HEK293 (cell line): Measurements from ENCODE around the gene FXYD5.

Source experiments
- CTCF ChIA-PET: fragments of 350-600 bp; formaldehyde crosslinking; extraction: SDS; loops from one replicate; lab custom pipeline; 2021; ENCODE audit warnings: antibody characterized with exemption; lab: Yijun Ruan, JAX
- POLR2A ChIA-PET: fragments of 300-600 bp; formaldehyde crosslinking; extraction: SDS; loops from one replicate; lab custom pipeline; 2020; ENCODE audit warnings: antibody characterized with exemption, inconsistent platforms; lab: Yijun Ruan, JAX
- H3K27ac ChIP-seq: fragments of 200-500 bp; sonication (Bioruptor generic); 2 replicates; pipeline ENCODE4 v1.5.1; 2014; ENCODE audit warnings: low read depth, low read length, control low read depth, inconsistent platforms; ENCODE audit errors: extremely low read depth
- H3K36me3 ChIP-seq, 2 experiments: fragments of 200-500 bp in 1 of 2; sonication (Bioruptor generic) in 1 of 2; 1 replicate in 1 of 2; 2 replicates in 1 of 2; pipeline ENCODE4 v1.5.1; 2014 to 2017; ENCODE audit warnings: inconsistent platforms in 2 of 2, low read length in 2 of 2; ENCODE audit not compliant: control insufficient read depth in 2 of 2, insufficient read depth in 1 of 2
- H3K4me1 ChIP-seq: fragments of 200-500 bp; sonication (Bioruptor generic); 2 replicates; pipeline ENCODE4 v1.5.1; 2014; ENCODE audit warnings: mild to moderate bottlenecking, low read length, inconsistent platforms; ENCODE audit not compliant: control insufficient read depth, insufficient read depth
- H3K4me3 ChIP-seq: 2 replicates; pipeline ENCODE4 v1.5.1; 2011; ENCODE audit warnings: low read depth, mild to moderate bottlenecking, control low read depth, low read length, moderate library complexity
- H3K9me3 ChIP-seq: fragments of 200-500 bp; sonication (Bioruptor generic); 2 replicates; pipeline ENCODE4 v1.5.1; 2014; ENCODE audit warnings: low read depth, low read length, inconsistent platforms; ENCODE audit not compliant: control insufficient read depth, insufficient read depth
- BCL11B ChIP-seq: fragments of 450-650 bp; formaldehyde crosslinking; IDR thresholded peaks from 2 replicates; pipeline ENCODE4 v1.5.1; 2016; ENCODE audit warnings: low read depth, missing biosample characterization, missing genetic modification characterization
- GFI1B ChIP-seq: fragments of 450-650 bp; formaldehyde crosslinking; IDR thresholded peaks from 2 replicates; pipeline ENCODE4 v1.5.1; 2016; ENCODE audit warnings: missing biosample characterization, missing genetic modification characterization
- KLF9 ChIP-seq: fragments of 450-650 bp; formaldehyde crosslinking; IDR thresholded peaks from 2 replicates; pipeline ENCODE4 v1.5.1; 2016; ENCODE audit warnings: missing biosample characterization, missing genetic modification characterization, low read depth
- SCRT2 ChIP-seq: fragments of 450-650 bp; formaldehyde crosslinking; IDR thresholded peaks from 2 replicates; pipeline ENCODE4 v1.5.1; 2016; ENCODE audit warnings: missing biosample characterization, missing genetic modification characterization
- SP2 ChIP-seq: fragments of 450-650 bp; formaldehyde crosslinking; IDR thresholded peaks from 2 replicates; pipeline ENCODE4 v1.5.1; 2016; ENCODE audit warnings: missing biosample characterization, missing genetic modification characterization
- ZNF221 ChIP-seq: fragments of 450-650 bp; formaldehyde crosslinking; IDR thresholded peaks from 2 replicates; pipeline ENCODE4 v1.5.1; 2017; ENCODE audit warnings: missing biosample characterization, missing genetic modification characterization, borderline replicate concordance
- ZNF37A ChIP-seq: fragments of 450-650 bp; IDR thresholded peaks from 2 replicates; pipeline ENCODE4 v1.5.1; 2018; ENCODE audit warnings: missing biosample characterization, missing genetic modification characterization
- ZNF433 ChIP-seq: fragments of 450-650 bp; formaldehyde crosslinking; IDR thresholded peaks from 2 replicates; pipeline ENCODE4 v1.5.1; 2016; ENCODE audit warnings: missing biosample characterization, missing genetic modification characterization, low read depth
- ZNF561 ChIP-seq: fragments of 450-650 bp; IDR thresholded peaks from 2 replicates; pipeline ENCODE4 v1.5.1; 2018; ENCODE audit warnings: missing biosample characterization, missing genetic modification characterization, borderline replicate concordance
- ZNF610 ChIP-seq: fragments of 450-650 bp; formaldehyde crosslinking; IDR thresholded peaks from 2 replicates; pipeline ENCODE4 v1.5.1; 2016; ENCODE audit warnings: missing biosample characterization, missing genetic modification characterization, borderline replicate concordance
- ZNF747 ChIP-seq: fragments of 450-650 bp; formaldehyde crosslinking; IDR thresholded peaks from 2 replicates; pipeline ENCODE4 v1.5.1; 2016; ENCODE audit warnings: missing biosample characterization, missing genetic modification characterization
- ZNF777 ChIP-seq: fragments of 450-650 bp; formaldehyde crosslinking; IDR thresholded peaks from 2 replicates; pipeline ENCODE4 v1.5.1; 2017; ENCODE audit warnings: missing biosample characterization, missing genetic modification characterization, borderline replicate concordance
- TF ChIP-seq, protein P1 (sequence below): fragments of 450-650 bp; formaldehyde crosslinking; IDR thresholded peaks from 2 replicates; pipeline ENCODE4 v1.5.1; 2016; ENCODE audit warnings: missing biosample characterization, missing genetic modification characterization, borderline replicate concordance
- TF ChIP-seq, protein P2 (sequence below): fragments of 450-650 bp; formaldehyde crosslinking; IDR thresholded peaks from 2 replicates; pipeline ENCODE4 v1.5.1; 2016; ENCODE audit warnings: missing biosample characterization, missing genetic modification characterization
- TF ChIP-seq, protein P3 (sequence below): fragments of 450-650 bp; formaldehyde crosslinking; IDR thresholded peaks from 2 replicates; pipeline ENCODE4 v1.5.1; 2016; ENCODE audit warnings: missing biosample characterization, missing genetic modification characterization

The FXYD5 gene

DNA sequence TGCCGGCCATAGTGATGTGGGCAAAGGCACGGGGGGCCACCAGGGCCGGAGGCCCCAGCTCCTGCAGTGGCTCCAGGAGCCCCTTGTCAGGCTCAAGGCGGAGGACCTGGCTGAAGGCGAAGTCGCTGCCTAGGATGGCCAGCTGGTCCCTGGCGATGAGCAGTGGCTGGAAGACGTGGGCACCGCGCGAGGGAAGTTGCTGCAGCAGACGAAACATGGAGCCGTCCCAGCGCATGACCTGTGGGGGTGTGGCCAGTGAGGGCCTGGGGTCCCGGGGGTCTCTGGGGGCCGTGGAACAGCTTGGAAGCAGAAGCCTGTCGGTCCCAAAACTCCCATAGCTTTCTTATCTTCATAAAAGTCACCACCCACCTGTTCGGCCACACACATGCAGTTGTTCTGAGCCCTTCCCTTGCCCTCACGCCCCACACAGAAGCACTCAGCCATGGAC, 29.2 kb upstream of the FXYD5 start:
- CTCF ChIA-PET = interaction anchor here (1.0 to 4.8 kb wide), 7 partner anchors 10 to 81 kb away, joined by 4 to 67 read pairs (median 6); partner anchors contain the start of genes FXYD3, FXYD7 and LGI4
- no peaks in the 10 kb centered on the region for H3K9me3 ChIP-seq
- H3K27ac ChIP-seq = peak overlapping the region; percentile 7; the same call in 1 of the 2 replicates
- TF ChIP-seq KLF9 (tag by site-specific recombination) (no peak), ZNF221 (tag by site-specific recombination) (no peak), ZNF37A (tag by site-specific recombination) (no peak), ZNF561 (tag by site-specific recombination) (no peak), ZNF777 (no peak), ZNF610 (no peak), SCRT2 (tag by site-specific recombination) (0 out of 2 replicates have a peak, but pooled peaks have one; percentile 30), GFI1B (tag by site-specific recombination) (no peak), ZNF433 (tag by site-specific recombination) (0 out of 2 replicates have a peak, but pooled peaks have one; percentile 18)
- TF ChIP-seq, protein P1, sequence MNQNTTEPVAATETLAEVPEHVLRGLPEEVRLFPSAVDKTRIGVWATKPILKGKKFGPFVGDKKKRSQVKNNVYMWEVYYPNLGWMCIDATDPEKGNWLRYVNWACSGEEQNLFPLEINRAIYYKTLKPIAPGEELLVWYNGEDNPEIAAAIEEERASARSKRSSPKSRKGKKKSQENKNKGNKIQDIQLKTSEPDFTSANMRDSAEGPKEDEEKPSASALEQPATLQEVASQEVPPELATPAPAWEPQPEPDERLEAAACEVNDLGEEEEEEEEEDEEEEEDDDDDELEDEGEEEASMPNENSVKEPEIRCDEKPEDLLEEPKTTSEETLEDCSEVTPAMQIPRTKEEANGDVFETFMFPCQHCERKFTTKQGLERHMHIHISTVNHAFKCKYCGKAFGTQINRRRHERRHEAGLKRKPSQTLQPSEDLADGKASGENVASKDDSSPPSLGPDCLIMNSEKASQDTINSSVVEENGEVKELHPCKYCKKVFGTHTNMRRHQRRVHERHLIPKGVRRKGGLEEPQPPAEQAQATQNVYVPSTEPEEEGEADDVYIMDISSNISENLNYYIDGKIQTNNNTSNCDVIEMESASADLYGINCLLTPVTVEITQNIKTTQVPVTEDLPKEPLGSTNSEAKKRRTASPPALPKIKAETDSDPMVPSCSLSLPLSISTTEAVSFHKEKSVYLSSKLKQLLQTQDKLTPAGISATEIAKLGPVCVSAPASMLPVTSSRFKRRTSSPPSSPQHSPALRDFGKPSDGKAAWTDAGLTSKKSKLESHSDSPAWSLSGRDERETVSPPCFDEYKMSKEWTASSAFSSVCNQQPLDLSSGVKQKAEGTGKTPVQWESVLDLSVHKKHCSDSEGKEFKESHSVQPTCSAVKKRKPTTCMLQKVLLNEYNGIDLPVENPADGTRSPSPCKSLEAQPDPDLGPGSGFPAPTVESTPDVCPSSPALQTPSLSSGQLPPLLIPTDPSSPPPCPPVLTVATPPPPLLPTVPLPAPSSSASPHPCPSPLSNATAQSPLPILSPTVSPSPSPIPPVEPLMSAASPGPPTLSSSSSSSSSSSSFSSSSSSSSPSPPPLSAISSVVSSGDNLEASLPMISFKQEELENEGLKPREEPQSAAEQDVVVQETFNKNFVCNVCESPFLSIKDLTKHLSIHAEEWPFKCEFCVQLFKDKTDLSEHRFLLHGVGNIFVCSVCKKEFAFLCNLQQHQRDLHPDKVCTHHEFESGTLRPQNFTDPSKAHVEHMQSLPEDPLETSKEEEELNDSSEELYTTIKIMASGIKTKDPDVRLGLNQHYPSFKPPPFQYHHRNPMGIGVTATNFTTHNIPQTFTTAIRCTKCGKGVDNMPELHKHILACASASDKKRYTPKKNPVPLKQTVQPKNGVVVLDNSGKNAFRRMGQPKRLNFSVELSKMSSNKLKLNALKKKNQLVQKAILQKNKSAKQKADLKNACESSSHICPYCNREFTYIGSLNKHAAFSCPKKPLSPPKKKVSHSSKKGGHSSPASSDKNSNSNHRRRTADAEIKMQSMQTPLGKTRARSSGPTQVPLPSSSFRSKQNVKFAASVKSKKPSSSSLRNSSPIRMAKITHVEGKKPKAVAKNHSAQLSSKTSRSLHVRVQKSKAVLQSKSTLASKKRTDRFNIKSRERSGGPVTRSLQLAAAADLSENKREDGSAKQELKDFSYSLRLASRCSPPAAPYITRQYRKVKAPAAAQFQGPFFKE (tag by site-specific recombination) = no peak
- TF ChIP-seq, protein P2, sequence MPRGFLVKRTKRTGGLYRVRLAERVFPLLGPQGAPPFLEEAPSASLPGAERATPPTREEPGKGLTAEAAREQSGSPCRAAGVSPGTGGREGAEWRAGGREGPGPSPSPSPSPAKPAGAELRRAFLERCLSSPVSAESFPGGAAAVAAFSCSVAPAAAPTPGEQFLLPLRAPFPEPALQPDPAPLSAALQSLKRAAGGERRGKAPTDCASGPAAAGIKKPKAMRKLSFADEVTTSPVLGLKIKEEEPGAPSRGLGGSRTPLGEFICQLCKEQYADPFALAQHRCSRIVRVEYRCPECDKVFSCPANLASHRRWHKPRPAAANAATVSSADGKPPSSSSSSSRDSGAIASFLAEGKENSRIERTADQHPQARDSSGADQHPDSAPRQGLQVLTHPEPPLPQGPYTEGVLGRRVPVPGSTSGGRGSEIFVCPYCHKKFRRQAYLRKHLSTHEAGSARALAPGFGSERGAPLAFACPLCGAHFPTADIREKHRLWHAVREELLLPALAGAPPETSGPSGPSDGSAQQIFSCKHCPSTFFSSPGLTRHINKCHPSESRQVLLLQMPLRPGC = no peak
- POLR2A ChIA-PET = interaction anchor here (1.2 to 1.3 kb wide), 3 partner anchors 27 to 74 kb away, joined by 3 to 5 read pairs (median 5); no protein-coding TSS in a partner anchor
- H3K36me3 ChIP-seq = no peaks in the 10 kb centered on the region
- peaks cover 10% of the 10 kb centered on the region for H3K4me1 ChIP-seq
- no peak overlapping the region for H3K4me3 ChIP-seq

DNA sequence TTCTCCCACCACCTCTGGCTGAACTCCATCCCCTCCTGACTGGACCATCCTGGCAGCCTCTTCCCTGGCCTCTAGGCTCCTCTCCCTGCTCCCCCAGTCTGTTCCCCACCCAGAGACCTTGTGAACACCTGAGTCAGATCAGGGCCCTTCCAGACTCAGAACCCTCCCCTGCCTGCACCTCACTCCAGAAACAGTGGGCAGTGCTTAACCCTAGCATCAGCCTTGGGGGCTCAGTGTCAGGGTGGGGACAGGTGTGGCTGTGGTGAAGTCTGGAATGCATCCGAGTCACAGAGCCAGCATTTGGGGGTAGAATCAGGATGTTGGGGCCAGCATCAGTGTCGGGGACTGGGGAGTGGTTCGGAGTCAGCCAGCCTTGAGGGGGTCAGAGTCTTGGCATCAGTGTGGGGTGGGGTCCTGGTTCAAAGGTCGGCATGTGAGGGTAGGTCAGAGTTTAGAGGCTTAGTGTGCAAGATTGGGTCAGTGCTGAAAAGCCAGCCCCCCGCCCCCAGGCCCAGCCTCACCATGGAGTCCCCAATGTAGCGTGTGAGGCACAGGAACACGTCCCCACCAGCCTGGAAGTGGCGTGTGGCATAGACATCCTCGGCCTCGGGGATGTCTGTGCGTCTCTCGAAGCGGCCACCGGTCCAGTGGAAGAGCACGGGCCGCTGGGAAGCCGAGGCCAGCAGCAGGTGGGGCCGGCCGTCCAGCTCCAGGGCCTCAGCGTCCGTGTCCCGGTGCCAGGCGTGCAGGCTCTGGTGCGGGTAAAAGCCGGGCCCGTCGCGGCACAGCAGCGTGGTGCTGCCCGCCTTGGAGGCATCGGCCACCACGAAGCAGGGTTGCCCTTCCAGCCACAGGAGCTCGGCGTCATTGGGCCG, 28.5 kb upstream of the FXYD5 start:
- Histone ChIP-seq H3K27ac (no peak overlapping the region), H3K9me3 (no peaks in the 10 kb centered on the region), H3K36me3 (no peaks in the 10 kb centered on the region), H3K4me1 (peaks cover 10% of the 10 kb centered on the region), H3K4me3 (no peak overlapping the region)
- ChIA-PET POLR2A (no interaction called here), CTCF (interaction anchor here (0.7 to 4.8 kb wide), 7 partner anchors 10 to 59 kb away, joined by 5 to 67 read pairs (median 29); partner anchors contain the start of genes FXYD3, FXYD7 and LGI4)
- TF ChIP-seq, protein P3, sequence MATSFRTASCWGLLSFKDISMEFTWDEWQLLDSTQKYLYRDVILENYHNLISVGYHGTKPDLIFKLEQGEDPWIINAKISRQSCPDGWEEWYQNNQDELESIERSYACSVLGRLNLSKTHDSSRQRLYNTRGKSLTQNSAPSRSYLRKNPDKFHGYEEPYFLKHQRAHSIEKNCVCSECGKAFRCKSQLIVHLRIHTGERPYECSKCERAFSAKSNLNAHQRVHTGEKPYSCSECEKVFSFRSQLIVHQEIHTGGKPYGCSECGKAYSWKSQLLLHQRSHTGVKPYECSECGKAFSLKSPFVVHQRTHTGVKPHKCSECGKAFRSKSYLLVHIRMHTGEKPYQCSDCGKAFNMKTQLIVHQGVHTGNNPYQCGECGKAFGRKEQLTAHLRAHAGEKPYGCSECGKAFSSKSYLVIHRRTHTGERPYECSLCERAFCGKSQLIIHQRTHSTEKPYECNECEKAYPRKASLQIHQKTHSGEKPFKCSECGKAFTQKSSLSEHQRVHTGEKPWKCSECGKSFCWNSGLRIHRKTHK (tag by site-specific recombination) = no peak
- TF ChIP-seq SP2 (tag by site-specific recombination) (peak; percentile 15; the same call in 1 of the 2 replicates), BCL11B (tag by site-specific recombination) (no peak), ZNF747 (tag by site-specific recombination) (0 out of 2 replicates have a peak, but pooled peaks have one; percentile 51)
